GM18526 (cell line): Measurements from ENCODE around the gene SOX30.

Experiments used
- POLR2A ChIP-seq: IDR thresholded peaks from 3 replicates; pipeline ENCODE4 v1.6.1; 2011; ENCODE audit not compliant: insufficient read length; ENCODE audit errors: extremely low read depth

Gene SOX30

DNA sequence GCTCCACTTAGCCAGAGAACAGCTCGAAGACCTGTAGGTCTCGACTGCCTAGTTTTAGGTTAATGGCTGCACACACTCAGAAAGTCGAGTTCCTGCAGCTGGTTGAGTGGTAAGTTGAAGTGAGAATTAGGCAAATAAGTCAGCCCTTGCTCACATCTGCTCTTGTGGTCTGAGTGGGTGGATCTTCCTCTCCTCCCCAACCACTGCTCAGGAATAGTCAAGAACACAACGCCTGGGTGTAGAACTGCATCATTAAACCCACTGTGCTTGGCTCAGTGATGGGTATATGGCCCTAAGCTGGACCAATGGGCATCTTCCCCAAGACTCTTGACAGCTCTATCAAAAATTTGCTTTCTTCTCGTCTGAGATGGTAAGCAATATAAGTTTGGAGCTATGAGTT is 55.8 kb downstream of the SOX30 start:
- TF ChIP-seq POLR2A: no peak

DNA sequence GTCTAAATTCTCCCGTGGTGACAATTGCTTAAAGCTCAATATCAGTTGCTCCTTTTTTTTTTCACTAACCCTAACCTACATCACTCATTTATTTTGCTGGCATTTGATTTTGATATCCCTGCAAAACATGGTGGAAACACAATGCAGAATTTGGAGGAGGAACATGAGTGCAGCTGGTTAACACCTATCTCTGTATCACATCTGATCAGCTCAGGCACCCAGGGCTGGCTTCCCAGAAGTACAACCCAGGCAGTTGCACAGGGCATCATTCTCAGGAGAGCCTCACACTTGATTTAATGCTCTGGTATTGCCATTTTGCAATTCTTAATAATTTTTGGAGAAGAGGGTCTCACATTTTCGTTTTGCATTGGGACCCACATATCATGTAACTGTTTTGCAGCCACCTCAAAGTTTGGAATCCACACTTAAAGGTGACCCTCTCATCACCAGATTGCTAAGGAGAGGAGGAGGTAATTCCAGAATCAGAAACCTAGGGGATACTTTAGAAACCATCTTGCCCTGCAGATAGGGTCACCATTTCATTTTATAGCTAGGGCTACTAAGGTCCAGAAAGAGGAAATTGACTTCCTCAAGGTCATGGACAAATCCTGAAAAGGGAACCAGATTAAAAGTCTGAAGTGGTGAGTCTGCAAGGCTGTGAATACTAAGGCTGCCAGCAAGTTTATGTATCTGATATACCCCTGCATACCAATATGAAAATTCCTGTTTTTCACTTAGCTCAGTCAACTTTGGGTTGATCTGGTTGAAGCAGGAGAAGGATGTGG is 57.4 kb downstream of the SOX30 start:
- no peak for TF ChIP-seq POLR2A

DNA sequence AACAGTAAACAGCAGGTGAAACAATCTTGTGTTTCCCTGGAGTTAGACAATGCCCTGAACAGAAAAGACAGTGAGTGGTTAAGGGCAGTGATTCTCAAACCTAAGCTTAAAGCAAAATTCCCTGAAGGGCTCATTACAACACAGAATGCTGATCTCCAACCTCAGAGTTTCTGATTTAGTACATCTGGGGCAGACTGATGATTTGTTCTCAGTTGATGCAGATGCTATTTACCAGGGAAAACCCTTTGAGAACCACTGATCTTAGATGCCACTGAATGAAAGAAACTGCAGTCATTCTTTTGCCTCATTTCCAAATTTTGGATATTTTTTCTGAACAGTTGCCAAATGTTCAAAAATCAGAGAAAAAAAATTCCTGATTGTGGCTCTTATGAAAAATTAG is 58.0 kb downstream of the SOX30 start:
- no peak for TF ChIP-seq POLR2A

DNA sequence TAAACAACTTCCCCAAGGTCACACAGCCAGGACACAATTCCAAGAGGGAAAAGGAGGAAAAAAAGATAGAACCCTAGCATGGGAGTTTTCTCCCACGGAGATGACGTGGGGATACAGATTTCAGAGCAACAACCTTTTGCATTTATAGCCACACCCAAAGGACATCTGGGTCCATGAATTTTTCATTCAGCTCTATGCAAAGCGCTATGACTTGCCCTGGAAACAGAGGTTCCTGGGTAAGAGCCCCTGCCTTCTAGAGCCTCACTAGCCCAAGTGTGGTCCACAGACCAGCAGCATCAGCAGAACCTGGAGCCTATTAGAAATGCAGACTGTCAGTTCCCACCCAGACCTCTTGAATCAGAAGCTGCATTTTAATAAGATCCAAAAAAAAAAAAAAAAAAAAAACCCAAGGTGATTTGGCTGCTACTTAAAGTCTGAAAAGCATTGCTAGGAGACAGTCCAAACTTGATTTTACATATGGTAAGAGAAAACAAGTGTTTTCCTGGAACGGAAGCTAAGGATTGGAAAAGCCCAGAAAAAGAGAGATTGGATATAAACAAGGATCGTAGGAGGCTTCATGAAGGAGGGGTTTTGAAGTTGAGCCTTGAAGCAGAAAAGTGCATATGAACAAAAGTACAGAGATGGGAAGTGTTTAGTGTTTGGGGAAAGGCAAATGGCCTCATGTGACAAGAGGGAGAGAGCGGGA is 59.0 kb downstream of the SOX30 start:
- TF ChIP-seq POLR2A: no peak

DNA sequence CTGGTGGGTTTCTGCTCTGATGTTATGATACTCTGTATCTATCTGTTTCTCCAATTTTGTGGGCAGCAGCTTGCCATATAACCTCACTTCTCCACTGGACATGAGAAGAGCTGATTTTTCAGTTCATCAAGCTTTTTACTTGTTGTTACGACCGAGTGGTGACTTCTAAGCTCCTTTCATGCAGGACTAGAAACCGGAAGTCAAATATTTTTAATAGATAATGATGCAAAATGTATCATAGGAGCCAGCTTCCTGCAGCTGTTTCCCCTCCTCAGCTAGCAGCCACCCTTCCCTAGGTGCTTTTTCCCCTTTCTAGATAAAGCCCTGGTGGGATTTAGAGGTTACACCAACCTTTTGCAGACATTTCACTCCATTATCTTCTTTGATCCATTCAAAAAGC is 59.6 kb downstream of the SOX30 start:
- no peak for TF ChIP-seq POLR2A

DNA sequence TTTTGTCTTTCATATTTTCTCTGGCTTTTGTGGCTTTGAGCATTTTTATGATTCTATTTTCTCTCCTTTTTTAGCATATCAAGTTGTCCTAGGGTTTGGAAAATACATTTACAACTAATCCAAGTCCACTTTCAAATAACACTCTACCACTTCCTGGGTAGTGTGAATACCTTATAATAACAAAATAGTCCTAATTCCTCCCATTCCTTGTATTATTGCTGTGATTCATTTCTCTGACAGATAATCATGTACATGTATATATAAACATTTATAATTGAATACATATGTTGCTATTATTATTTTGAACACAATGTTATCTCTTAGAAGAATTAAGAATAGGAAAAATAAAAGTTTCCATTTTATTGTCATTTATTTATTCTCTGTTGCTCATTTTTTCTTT is 61.8 kb downstream of the SOX30 start:
- no peak for TF ChIP-seq POLR2A

DNA sequence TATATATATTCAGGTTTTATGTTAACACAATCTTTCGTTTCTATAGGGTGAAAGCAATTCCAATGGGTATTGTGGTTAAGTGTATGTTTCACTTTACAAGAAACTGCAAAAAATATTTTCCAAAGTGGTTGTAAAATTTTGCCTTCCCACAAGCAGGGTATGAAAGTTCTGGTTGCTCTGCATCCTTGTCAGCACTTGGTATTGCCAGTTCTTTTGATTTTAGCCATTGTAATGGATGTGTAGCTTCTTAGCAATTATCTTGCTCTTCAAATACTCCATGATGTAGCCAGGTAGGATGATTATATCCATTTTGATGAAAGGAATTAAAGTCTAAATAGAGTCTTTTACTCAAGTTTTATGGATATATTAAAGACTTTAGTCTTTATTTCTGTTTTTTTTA is 67.6 kb downstream of the SOX30 start:
- no peak for TF ChIP-seq POLR2A

DNA sequence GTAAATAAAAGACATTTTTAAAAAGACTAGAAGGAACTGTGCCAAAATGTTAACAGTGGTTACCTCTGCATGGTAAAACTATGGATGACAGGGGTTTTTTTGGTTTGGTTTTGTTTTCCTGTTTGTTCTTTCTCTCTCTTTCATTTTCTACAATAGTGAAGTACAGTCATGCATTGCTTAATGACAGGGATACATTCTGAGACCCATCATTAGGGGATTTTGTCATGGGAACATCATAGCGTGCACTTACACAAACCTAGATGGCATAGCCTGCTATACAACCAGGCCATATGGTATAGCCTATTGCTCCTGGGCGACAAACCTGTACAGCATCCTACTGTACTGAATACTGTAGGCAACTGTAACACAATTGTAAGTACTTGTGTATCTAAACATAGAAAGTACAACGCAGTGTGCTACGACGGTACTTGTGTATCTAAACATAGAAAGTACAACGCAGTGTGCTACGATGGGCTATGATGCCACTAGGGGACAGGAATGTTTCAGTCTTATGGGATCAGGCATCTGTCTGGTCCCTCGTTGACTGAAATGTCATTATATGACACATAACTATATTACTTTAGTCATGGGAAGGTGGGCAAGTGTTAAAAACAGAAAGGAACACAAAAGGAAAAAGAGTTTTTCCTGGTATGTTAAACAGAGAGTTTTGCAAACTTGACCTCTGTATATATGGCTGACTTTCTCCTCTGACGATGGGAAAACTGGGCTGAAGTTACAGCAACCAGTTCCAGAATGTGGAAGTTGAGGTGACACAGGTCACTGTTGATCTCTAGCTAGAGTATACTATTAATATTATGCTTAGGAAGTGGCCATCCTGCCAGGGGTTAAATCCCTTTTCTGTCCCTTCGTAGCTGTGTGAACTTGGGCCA is 69.3 kb downstream of the SOX30 start:
- TF ChIP-seq POLR2A: no peak

DNA sequence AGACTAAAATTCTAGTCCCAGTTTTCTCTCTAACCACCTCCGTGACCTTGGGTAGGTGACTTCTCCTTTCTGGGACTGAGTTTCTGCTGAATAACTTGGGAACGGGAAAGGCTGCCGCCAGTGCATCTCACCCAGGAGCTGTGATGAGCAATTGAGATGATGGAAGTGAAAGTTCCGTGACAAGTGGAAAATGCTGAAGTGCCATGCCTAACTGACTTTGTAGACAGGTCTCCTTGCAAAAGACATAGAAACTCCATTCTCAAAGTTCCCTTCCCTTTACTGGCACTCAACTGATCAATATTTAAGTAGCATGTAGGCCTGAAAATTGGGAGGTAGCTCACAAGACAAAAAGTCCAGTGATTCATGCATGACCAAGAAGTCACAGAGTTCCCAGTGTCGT is 70.3 kb downstream of the SOX30 start:
- no peak for TF ChIP-seq POLR2A

DNA sequence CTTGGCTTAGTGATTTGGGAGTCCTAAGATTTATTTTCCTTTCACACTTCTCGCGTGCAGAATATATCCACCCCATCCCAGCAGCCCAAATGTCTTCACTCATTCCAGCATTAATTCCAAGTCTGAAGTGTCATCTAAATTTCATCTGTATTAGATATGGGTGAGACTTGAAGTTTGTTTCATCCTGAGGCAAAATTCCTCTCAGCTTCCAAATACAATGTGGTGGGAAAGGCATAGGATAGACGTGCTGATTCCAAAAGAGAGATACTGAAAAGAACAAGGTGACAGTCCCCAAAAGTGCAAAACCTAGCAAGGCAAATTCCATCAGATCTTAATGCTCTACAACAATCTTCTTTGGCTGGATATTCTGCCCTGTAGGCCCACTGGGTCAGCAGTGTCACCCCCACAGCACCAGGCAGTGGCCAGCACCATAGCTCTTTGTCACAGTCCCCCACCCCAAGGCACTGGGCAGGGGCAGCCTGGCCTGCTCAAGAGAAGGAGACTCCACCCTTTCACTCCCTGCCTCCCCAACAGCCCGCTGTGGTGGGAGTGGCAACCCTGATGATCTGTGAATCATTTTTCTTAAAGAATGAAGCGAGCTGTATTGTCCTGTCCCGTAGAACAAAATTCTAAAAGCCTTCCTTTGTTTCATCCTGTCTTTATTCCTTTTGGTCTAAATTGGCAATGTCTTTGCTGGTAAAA is 74.0 kb downstream of the SOX30 start:
- TF ChIP-seq POLR2A: no peak

DNA sequence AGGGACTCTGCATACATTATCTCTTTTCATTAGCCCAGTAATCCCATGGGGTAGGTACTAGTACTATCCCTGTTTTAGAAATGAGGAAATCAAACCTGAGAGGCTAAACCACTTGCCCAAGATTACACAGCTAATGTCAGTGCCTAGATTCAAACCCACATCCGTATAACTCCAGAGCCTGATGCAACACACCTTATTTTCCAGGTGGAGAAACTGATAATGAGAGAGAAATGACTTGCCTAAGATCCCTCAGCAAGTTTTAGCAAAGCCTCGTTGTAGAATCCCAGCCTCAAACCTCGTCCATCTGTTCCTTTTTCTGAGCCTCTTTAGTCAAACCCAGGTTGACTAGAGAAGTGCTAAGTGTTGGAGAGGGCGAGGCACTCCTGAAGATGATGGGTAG is 75.6 kb downstream of the SOX30 start:
- no peak for TF ChIP-seq POLR2A
